Neural cell (in vitro differentiated cells): ENCODE measurements around the gene IL11. TPM values are rescaled to one million over a fixed set of nuclear protein-coding genes. Genes with fewer than 3 reads are reported as not detected.

Source experiments
- H2AFZ ChIP-seq: fragments of 200-600, 300-800 bp; sonication (generic), shearing (Covaris generic); 2 replicates; pipeline ENCODE4 v1.6.0; 2014; ENCODE audit warnings: low read depth, mild to moderate bottlenecking, antibody characterized with exemption, low read length, moderate library complexity
- H3F3A ChIP-seq: fragments of 200-600 bp; shearing (Covaris generic); 2 replicates; pipeline ENCODE4 v1.6.1; 2016; ENCODE audit warnings: mild to moderate bottlenecking, moderate library complexity, mixed read lengths, antibody characterized with exemption, low read length; ENCODE audit not compliant: insufficient read depth, poor library complexity, severe bottlenecking
- H3K27ac ChIP-seq: fragments of 200-600, 300-800 bp; sonication (generic), shearing (Covaris generic); 2 replicates; pipeline ENCODE4 v1.5.1; 2014; ENCODE audit warnings: mild to moderate bottlenecking, low read length, moderate library complexity
- H3K27me3 ChIP-seq: fragments of 300-800, 200-600 bp; sonication (generic), shearing (Covaris generic); 2 replicates; pipeline ENCODE4 v1.6.0; 2014; ENCODE audit warnings: mild to moderate bottlenecking, low read depth, low read length, moderate library complexity; ENCODE audit not compliant: insufficient read depth
- H3K36me3 ChIP-seq: fragments of 300-800, 200-600 bp; sonication (generic), shearing (Covaris generic); 2 replicates; pipeline ENCODE4 v1.5.1; 2014; ENCODE audit warnings: mild to moderate bottlenecking, antibody characterized with exemption, low read length, moderate library complexity; ENCODE audit not compliant: insufficient read depth
- H3K4me2 ChIP-seq: fragments of 300-800, 200-600 bp; sonication (generic), shearing (Covaris generic); 2 replicates; pipeline ENCODE4 v1.6.0; 2014; ENCODE audit warnings: mild to moderate bottlenecking, low read length
- H3K4me3 ChIP-seq: fragments of 300-800, 200-600 bp; sonication (generic), shearing (Covaris generic); 2 replicates; pipeline ENCODE4 v1.5.1; 2014; ENCODE audit warnings: mild to moderate bottlenecking, low read length, moderate library complexity
- H3K79me2 ChIP-seq: fragments of 200-600 bp; shearing (Covaris generic); replicated peaks from 2 replicates; pipeline ENCODE4 v1.6.0; 2014; ENCODE audit warnings: mild to moderate bottlenecking, low read length, moderate library complexity; ENCODE audit not compliant: insufficient read depth
- H3K9ac ChIP-seq: fragments of 300-800, 200-600 bp; sonication (generic), shearing (Covaris generic); 2 replicates; pipeline ENCODE4 v1.6.1; 2016; ENCODE audit warnings: mild to moderate bottlenecking, low read length, mixed read lengths
- H3K9me2 ChIP-seq: fragments of 200-600 bp; shearing (Covaris generic); 2 replicates; pipeline ENCODE4 v1.6.1; 2016; ENCODE audit warnings: mild to moderate bottlenecking, low read length, mixed read lengths; ENCODE audit not compliant: insufficient read depth
- H3K9me3 ChIP-seq: fragments of 200-600, 300-800 bp; sonication (generic), shearing (Covaris generic); 2 replicates; pipeline ENCODE4 v1.6.1; 2016; ENCODE audit warnings: mild to moderate bottlenecking, mixed run types, low read length, moderate library complexity, mixed read lengths
- H4K20me1 ChIP-seq: fragments of 200-600 bp; shearing (Covaris generic); 2 replicates; pipeline ENCODE4 v1.6.1; 2016; ENCODE audit warnings: mild to moderate bottlenecking, mixed run types; ENCODE audit not compliant: insufficient read depth
- EP300 ChIP-seq: fragments of 450-650 bp; conservative IDR thresholded peaks from 2 replicates; pipeline ENCODE4 v1.6.1; 2014; ENCODE audit warnings: antibody characterized with exemption, mild to moderate bottlenecking, moderate library complexity; ENCODE audit not compliant: poor library complexity, severe bottlenecking
- EZH2 ChIP-seq: fragments of 200-600, 300-800 bp; shearing (Covaris generic), sonication (generic); IDR thresholded peaks from 2 replicates; pipeline ENCODE4 v1.6.1; 2014; ENCODE audit warnings: antibody characterized with exemption, low read length, borderline replicate concordance, mild to moderate bottlenecking; ENCODE audit not compliant: insufficient read depth, poor library complexity, severe bottlenecking
- MXI1 ChIP-seq: fragments of 450-650 bp; conservative IDR thresholded peaks from 2 replicates; pipeline ENCODE4 v1.6.1; 2014; ENCODE audit warnings: antibody characterized with exemption, mild to moderate bottlenecking; ENCODE audit not compliant: poor library complexity, severe bottlenecking
- POLR2AphosphoS5 ChIP-seq: IDR thresholded peaks from 2 replicates; pipeline ENCODE4 v1.6.1; 2012
- RAD21 ChIP-seq: fragments of 450-650 bp; conservative IDR thresholded peaks from 2 replicates; pipeline ENCODE4 v1.6.1; 2014; ENCODE audit warnings: antibody characterized with exemption, mild to moderate bottlenecking, moderate library complexity
- REST ChIP-seq: IDR thresholded peaks from 2 replicates; pipeline ENCODE4 v1.6.1; 2012; ENCODE audit warnings: borderline replicate concordance
- SMC3 ChIP-seq: fragments of 450-650 bp; conservative IDR thresholded peaks from 2 replicates; pipeline ENCODE4 v1.6.1; 2014; ENCODE audit warnings: antibody characterized with exemption, mild to moderate bottlenecking, moderate library complexity; ENCODE audit not compliant: poor library complexity
- TAF1 ChIP-seq: IDR thresholded peaks from 2 replicates; pipeline ENCODE4 v1.6.1; 2012; ENCODE audit warnings: low read depth
- polyA plus RNA-seq: library from polyadenylated mRNA; depleted of rRNA; stranded (reverse); fragments of >200 nt; gene quantifications from 2 replicates; pipeline ENCODE4 v1.2.3, GENCODE V29; 2014
- TF ChIP-seq, protein P1 (sequence below): fragments of 450-650 bp; IDR thresholded peaks from 2 replicates; pipeline ENCODE4 v1.5.1; 2014; ENCODE audit warnings: antibody characterized with exemption, mild to moderate bottlenecking, moderate library complexity; ENCODE audit not compliant: poor library complexity, severe bottlenecking

IL11 gene
- polyA plus RNA-seq, 1 donor from 2014 or later = 0.62 TPM

GRCh38 chr19:55320844-55321419 lies 49.3 kb downstream of the IL11 start:
- Histone ChIP-seq H3K4me3 (no peak overlapping the region), H3K9me2 (no peaks in the 10 kb centered on the region), H3K27me3 (no peaks in the 10 kb centered on the region), H3K9ac (no peak overlapping the region), H3K36me3 (no peaks in the 10 kb centered on the region), H3F3A (no peaks in the 10 kb centered on the region), H3K27ac (no peak overlapping the region), H3K4me2 (no peak overlapping the region), H4K20me1 (no peaks in the 10 kb centered on the region), H3K79me2 (no peaks in the 10 kb centered on the region), H3K9me3 (no peaks in the 10 kb centered on the region), H2AFZ (no peak overlapping the region)
- TF ChIP-seq MXI1 (no peak), RAD21 (no peak)

- Histone ChIP-seq H3K79me2 (no peaks in the 10 kb centered on the region), H2AFZ (no peak overlapping the region), H3K4me2 (no peak overlapping the region), H4K20me1 (no peaks in the 10 kb centered on the region), H3K27ac (no peak overlapping the region), H3K4me3 (no peak overlapping the region), H3F3A (no peaks in the 10 kb centered on the region), H3K9me2 (no peaks in the 10 kb centered on the region), H3K36me3 (no peaks in the 10 kb centered on the region), H3K9ac (no peak overlapping the region), H3K9me3 (no peaks in the 10 kb centered on the region), H3K27me3 (no peaks in the 10 kb centered on the region)
- no peak for TF ChIP-seq EZH2
- no peak for TF ChIP-seq RAD21
- TF ChIP-seq MXI1 = no peak
- TF ChIP-seq SMC3 = no peak
- TF ChIP-seq EP300 = no peak
- TF ChIP-seq REST = no peak
- TF ChIP-seq, protein P1, sequence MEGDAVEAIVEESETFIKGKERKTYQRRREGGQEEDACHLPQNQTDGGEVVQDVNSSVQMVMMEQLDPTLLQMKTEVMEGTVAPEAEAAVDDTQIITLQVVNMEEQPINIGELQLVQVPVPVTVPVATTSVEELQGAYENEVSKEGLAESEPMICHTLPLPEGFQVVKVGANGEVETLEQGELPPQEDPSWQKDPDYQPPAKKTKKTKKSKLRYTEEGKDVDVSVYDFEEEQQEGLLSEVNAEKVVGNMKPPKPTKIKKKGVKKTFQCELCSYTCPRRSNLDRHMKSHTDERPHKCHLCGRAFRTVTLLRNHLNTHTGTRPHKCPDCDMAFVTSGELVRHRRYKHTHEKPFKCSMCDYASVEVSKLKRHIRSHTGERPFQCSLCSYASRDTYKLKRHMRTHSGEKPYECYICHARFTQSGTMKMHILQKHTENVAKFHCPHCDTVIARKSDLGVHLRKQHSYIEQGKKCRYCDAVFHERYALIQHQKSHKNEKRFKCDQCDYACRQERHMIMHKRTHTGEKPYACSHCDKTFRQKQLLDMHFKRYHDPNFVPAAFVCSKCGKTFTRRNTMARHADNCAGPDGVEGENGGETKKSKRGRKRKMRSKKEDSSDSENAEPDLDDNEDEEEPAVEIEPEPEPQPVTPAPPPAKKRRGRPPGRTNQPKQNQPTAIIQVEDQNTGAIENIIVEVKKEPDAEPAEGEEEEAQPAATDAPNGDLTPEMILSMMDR = no peak
- no peak for TF ChIP-seq TAF1
- TF ChIP-seq POLR2AphosphoS5 = no peak
Observed at GRCh38 chr19:55319785-55320184, 50.5 kb downstream of the IL11 start.

DNA sequence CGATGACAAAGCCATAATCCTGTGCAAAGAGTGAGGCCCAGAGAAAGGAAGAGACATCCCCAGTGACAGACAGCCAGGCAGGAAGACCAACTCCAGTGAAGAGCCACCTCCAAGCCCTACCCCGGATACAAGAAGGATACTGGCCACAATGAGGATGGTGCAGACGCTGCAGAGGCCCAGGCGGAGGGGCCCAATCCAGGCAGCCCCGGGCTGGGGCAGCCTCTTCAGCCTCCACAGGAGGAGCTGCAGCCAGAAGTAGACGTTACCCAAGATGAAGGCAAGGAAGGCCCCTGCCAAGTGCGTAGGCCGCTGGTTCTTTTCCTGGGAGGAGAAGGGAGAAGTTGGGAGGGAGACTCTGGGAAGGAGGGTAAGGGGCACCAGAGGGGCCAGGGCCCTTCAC lies 53.6 kb downstream of the IL11 start:
- Histone ChIP-seq H3K79me2 (no peaks in the 10 kb centered on the region), H3K4me3 (no peak overlapping the region), H3K9me2 (no peaks in the 10 kb centered on the region), H3K27me3 (no peaks in the 10 kb centered on the region), H4K20me1 (no peaks in the 10 kb centered on the region), H3K9ac (no peak overlapping the region), H3K9me3 (no peaks in the 10 kb centered on the region), H2AFZ (no peak overlapping the region), H3F3A (no peaks in the 10 kb centered on the region), H3K4me2 (no peak overlapping the region), H3K27ac (no peak overlapping the region), H3K36me3 (no peaks in the 10 kb centered on the region)
- TF ChIP-seq POLR2AphosphoS5 (no peak), REST (no peak), EP300 (no peak)
